Gastrocnemius medialis (tissue), 4 donors: ENCODE data around the gene FOXD3.

Experiments
- CTCF ChIP-seq, 5 experiments: fragments of 450-650 bp in 3 of 5; fragments of 200-600 bp in 2 of 5; sonication (generic) in 2 of 5; IDR thresholded peaks in 4 of 5; conservative IDR thresholded peaks in 1 of 5; 1 replicate in 4 of 5; 2 replicates in 1 of 5; pipeline ENCODE4 v1.5.1; 2016 to 2019; ENCODE audit warnings: antibody characterized with exemption in 5 of 5, mild to moderate bottlenecking in 3 of 5, moderate library complexity in 3 of 5
- POLR2A ChIP-seq, 2 donors: fragments of 450-650 bp; IDR thresholded peaks; one replicate each; pipeline ENCODE4 v1.6.1; 2017; ENCODE audit warnings: antibody characterized with exemption in 2 of 2, mild to moderate bottlenecking in 2 of 2, moderate library complexity in 2 of 2

GRCh38 chr1:63368131-63368530 lies 45.8 kb downstream of the FOXD3 start:
- TF ChIP-seq CTCF (IDR thresholded peaks at IDR 0.05 in 4 of 5, conservative IDR thresholded peaks at IDR 0.05 in 1 of 5) (no peak), POLR2A (IDR thresholded peaks at IDR 0.05) (no peak)
